Measurements from ENCODE around the gene ATP11A.

- TF ChIP-seq SIN3A (IDR thresholded peaks at IDR 0.05; ENCODE audit: low read depth) (no peak), CTCF (IDR thresholded peaks at IDR 0.05 in 2 of 3, conservative IDR thresholded peaks at IDR 0.05 in 1 of 3; ENCODE audit: borderline replicate concordance in 1 of 3, insufficient read depth in 1 of 3, low read depth in 2 of 3, low read length in 2 of 3) (no peak), POLR2AphosphoS5 (IDR thresholded peaks at IDR 0.05; ENCODE audit: low read depth, low read length) (no peak), POLR2A (IDR thresholded peaks at IDR 0.05; ENCODE audit: borderline replicate concordance, extremely low read depth, insufficient read depth, insufficient read length) (no peak), EZH2phosphoT487 (IDR thresholded peaks at IDR 0.05; ENCODE audit: borderline replicate concordance) (no peak), SP1 (IDR thresholded peaks at IDR 0.05; ENCODE audit: low read depth) (no peak), EGR1 (IDR thresholded peaks at IDR 0.05; ENCODE audit: low read depth) (no peak), RAD21 (IDR thresholded peaks at IDR 0.05; ENCODE audit: low read depth) (no peak), FOSL1 (IDR thresholded peaks at IDR 0.05; ENCODE audit: low read depth) (no peak)
Measured at GRCh38 chr13:112813552-112813951, 123.7 kb downstream of the ATP11A start.

Data from HCT116 (cell line).